ENCODE measurements around the gene IREB2.

GRCh38 chr15:78418686-78419085, 19.3 kb upstream of the IREB2 start:
- TF ChIP-seq EZH2 (IDR thresholded peaks at IDR 0.05; ENCODE audit: insufficient read depth, poor library complexity, severe bottlenecking) (no peak), EZH2phosphoT487 (IDR thresholded peaks at IDR 0.05; ENCODE audit: insufficient read depth, low read depth) (no peak)
